GM12873 (cell line): ENCODE results near the gene SAMD14.
A peak's percentile ranks its signal among the peaks of the same experiment; 100 is the strongest.

Source experiments
- TF ChIP-seq, protein P1 (sequence below): IDR thresholded peaks from 2 replicates; pipeline ENCODE4 v1.5.1; 2012; ENCODE audit warnings: low read depth, mild to moderate bottlenecking, moderate library complexity, low read length, control low read depth; ENCODE audit not compliant: insufficient read depth; ENCODE audit errors: missing control alignments

Gene SAMD14

GRCh38 chr17:50117202-50118051 is 12.5 kb downstream of the SAMD14 start:
- TF ChIP-seq, protein P1, sequence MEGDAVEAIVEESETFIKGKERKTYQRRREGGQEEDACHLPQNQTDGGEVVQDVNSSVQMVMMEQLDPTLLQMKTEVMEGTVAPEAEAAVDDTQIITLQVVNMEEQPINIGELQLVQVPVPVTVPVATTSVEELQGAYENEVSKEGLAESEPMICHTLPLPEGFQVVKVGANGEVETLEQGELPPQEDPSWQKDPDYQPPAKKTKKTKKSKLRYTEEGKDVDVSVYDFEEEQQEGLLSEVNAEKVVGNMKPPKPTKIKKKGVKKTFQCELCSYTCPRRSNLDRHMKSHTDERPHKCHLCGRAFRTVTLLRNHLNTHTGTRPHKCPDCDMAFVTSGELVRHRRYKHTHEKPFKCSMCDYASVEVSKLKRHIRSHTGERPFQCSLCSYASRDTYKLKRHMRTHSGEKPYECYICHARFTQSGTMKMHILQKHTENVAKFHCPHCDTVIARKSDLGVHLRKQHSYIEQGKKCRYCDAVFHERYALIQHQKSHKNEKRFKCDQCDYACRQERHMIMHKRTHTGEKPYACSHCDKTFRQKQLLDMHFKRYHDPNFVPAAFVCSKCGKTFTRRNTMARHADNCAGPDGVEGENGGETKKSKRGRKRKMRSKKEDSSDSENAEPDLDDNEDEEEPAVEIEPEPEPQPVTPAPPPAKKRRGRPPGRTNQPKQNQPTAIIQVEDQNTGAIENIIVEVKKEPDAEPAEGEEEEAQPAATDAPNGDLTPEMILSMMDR: peak; percentile 63

- TF ChIP-seq, protein P1: no peak
These were observed 14.2 kb downstream of the SAMD14 start for GRCh38 chr17:50115756-50116155.

DNA sequence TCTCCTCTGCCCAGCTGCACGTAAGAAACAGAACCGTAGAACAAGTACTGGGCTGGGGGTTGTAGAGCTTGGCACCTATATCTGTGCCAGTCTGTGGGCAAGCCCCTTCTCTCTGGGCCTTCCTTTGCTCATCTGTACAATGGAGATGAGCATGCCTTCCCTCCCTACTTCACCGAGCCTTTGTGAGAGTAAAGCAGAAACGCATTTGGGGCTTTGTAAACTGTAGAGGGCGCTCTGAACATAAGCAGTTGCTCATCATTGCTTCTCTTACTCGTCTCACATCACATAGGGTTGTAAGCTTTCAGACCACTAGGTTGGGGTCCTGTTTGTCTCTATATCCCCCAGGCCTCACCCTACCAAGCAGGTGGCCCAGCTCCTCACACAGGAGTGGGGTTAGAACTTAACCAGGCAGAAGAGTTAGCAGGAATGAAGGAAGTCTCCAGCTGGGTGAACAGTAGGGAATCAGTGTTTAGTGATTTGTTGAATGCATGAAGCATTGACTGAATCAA is 15.1 kb downstream of the SAMD14 start:
- TF ChIP-seq, protein P1: peak; percentile 85

GRCh38 chr17:50114401-50114800 is 15.6 kb downstream of the SAMD14 start:
- TF ChIP-seq, protein P1: no peak

- TF ChIP-seq, protein P1: no peak
These were observed 16.2 kb downstream of the SAMD14 start for GRCh38 chr17:50113624-50114320.

DNA sequence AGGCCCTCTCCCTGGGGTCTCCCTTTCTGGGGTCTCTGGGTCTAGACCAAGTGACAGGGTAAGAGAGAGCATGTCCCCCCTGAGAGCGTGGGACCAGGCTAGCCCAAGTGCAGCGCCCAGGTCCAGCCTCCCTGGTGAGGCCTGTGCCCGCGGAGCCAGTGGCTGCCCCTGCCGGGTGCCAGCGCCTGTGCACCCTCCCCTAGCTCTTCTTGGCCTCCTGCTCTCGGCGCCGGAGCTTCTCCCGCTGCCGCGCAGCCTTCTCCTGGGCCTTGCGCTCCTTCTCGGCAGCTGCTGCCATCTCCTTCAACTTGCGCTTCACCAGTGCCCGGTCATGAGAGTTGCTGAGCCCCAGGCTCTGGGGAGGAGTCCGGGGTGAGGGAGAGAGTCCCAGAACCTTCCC is 17.3 kb downstream of the SAMD14 start:
- TF ChIP-seq, protein P1: no peak
